Activated CD8-positive, alpha-beta memory T cell treated with anti-CD3 and anti-CD28 coated beads, Interleukin-2, amount 50 U/mL, for 48 hours (primary cell): ENCODE data around the gene KMT2E.
"Not testable (repeated sequence)": the region's sequence is repeated elsewhere in the genome, so short reads cannot be mapped to it uniquely, and the experiment has no call there.

Source experiments
- DNase-seq: peaks from one replicate; pipeline ENCODE4 v3.0.0-alpha.2; 2020

KMT2E gene

GRCh38 chr7:105027176-105027853 is 13.3 kb downstream of the KMT2E start:
- DNase-seq: no peak

- no peak for DNase-seq
These were observed 14.0 kb downstream of the KMT2E start for GRCh38 chr7:105028004-105028403.

- DNase-seq: not testable (repeated sequence)
These were observed 14.9 kb downstream of the KMT2E start for GRCh38 chr7:105028941-105029340.

GRCh38 chr7:105030447-105030846 is 16.4 kb downstream of the KMT2E start:
- no peak for DNase-seq

GRCh38 chr7:105032553-105033214 is 18.7 kb downstream of the KMT2E start:
- no peak for DNase-seq

- DNase-seq: no peak
These were observed 21.3 kb downstream of the KMT2E start for GRCh38 chr7:105035349-105035748.

- no peak for DNase-seq
These were observed 22.5 kb downstream of the KMT2E start for GRCh38 chr7:105036217-105037168.

- DNase-seq: no peak
These were observed 23.3 kb downstream of the KMT2E start for GRCh38 chr7:105037319-105037718.

- no peak for DNase-seq
These were observed 30.6 kb downstream of the KMT2E start for GRCh38 chr7:105044449-105045070.

GRCh38 chr7:105046414-105046813 is 32.4 kb downstream of the KMT2E start:
- no peak for DNase-seq

- DNase-seq: no peak
These were observed 33.9 kb downstream of the KMT2E start for GRCh38 chr7:105047932-105048331.

- DNase-seq: no peak
These were observed 36.5 kb downstream of the KMT2E start for GRCh38 chr7:105050493-105050892.

GRCh38 chr7:105050899-105051298 is 36.9 kb downstream of the KMT2E start:
- not testable (repeated sequence) for DNase-seq

GRCh38 chr7:105055084-105055483 is 41.1 kb downstream of the KMT2E start:
- no peak for DNase-seq

- DNase-seq: no peak
These were observed 41.6 kb downstream of the KMT2E start for GRCh38 chr7:105055621-105056020.

- DNase-seq: no peak
These were observed 43.5 kb downstream of the KMT2E start for GRCh38 chr7:105057472-105057871.

- no peak for DNase-seq
These were observed 46.4 kb downstream of the KMT2E start for GRCh38 chr7:105060437-105060836.

GRCh38 chr7:105060923-105061322 is 46.9 kb downstream of the KMT2E start:
- no peak for DNase-seq

GRCh38 chr7:105065104-105065503 is 51.1 kb downstream of the KMT2E start:
- no peak for DNase-seq

GRCh38 chr7:105067691-105068090 is 53.7 kb downstream of the KMT2E start:
- DNase-seq: no peak

GRCh38 chr7:105068886-105069285 is 54.9 kb downstream of the KMT2E start:
- DNase-seq: no peak

- DNase-seq: no peak
These were observed 59.1 kb downstream of the KMT2E start for GRCh38 chr7:105073143-105073542.

- DNase-seq: no peak
These were observed 65.3 kb downstream of the KMT2E start for GRCh38 chr7:105079348-105079747.
